Hippocampal formation (tissue), 2 donors: ENCODE data around the gene LRP8.
"Not testable (repeated sequence)": the region's sequence is repeated elsewhere in the genome, so short reads cannot be mapped to it uniquely, and the experiment has no call there.

Experiments
- DNase-seq, 2 donors: peaks; one replicate each; lab custom pipeline; 2025; lab: John Stamatoyannopoulos, UW

LRP8 gene

DNA sequence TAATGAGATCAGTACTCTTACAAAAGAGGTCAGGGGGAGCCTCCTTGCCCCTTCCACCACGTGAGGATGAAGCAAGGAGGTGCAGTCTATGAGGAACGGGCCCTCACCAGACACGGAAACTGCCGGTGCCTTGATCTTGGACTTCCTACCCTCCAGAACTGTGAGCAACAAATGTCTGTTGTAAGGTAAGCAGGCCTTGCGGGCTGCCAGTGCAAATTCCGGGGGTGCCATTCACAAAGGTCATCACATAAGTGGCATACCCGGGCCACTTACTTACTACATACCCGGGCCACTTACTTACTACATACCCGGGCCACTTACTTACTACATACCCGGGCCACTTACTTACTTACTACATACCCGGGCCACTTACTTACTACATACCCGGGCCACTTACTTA, 44.7 kb downstream of the LRP8 start:
- DNase-seq, result not testable (repeated sequence)

DNA sequence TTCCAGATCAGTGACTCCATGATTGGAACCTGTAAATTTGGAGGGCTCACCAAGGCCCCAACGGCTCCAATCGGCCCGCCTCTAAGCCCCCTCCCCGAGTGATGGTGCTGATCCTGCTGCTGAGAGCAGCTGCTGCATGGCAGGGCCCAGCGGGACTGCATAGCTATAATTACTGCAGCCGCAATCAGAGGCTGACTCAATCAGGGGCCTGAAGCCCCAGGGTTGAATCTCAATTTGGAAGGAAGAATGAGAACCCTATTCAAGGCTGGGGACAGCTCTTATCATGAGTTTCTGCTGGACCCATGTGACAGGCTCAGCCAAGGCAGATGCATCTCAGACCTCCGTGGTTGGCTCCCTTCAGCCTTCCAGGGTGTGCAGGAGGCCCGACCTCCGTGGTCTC, 46.7 kb downstream of the LRP8 start:
- DNase-seq, result no peak

DNA sequence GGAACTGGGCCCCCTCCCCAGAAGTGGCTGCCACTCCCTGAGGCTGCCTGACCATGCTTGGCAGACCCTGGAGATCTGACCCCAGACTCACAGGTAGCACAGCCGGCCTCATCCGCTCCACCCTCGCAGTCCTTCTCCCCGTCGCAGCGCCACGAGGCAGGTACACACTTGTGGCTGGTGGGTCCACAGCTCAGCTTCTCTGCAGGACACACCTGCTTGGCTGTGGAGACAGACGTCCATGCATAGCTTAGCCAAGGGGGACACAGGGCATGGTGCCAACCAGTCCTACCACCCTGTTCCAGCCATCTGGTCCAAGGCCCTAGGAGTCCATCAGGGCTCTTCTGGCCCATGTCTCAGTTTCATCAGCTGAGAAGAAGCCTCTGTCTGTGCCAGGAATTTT, 47.4 kb downstream of the LRP8 start:
- DNase-seq, result no peak

DNA sequence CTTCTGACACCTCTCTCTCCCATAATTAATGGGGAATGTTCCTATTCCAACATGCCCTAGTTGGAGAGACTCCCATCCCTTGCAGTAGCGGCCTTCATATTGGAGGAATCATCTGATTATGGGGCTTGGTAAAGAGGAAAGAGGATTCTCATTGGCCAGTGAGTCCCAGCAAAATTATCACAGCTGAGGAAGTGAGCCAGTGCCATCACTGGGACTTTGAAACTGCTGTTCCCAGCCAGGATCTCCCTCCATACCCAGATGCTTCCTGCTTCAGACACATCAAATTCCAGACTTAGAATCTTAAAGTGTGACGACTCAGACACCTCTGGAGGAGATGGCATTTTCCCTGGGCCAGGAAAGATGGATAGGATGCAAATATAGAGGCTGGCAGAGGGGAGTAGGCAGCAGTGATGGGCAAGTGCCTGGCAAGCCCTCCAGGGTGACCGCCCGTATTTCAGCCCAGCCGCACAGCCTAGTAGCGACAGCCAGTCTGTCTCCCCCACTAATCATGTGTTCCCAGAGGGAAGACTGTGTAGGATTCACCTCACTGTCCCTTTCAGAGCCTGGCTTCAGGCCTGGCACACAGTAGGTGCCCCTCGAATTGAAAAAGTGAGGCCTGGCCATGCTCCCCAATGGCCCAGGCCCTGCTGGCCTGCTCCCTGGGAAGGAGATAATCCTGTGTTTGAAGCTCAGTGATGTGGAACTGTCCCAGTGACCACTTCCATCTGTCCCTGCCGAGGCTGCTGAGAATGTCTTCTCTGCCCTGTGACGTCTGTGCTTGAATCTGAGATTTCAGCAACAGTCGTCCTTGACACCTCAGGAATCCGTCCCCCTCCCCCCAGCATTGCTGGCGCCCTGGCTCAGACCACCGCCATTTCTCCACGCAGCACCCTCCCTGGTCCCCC, 48.3 kb downstream of the LRP8 start:
- no peak for DNase-seq

DNA sequence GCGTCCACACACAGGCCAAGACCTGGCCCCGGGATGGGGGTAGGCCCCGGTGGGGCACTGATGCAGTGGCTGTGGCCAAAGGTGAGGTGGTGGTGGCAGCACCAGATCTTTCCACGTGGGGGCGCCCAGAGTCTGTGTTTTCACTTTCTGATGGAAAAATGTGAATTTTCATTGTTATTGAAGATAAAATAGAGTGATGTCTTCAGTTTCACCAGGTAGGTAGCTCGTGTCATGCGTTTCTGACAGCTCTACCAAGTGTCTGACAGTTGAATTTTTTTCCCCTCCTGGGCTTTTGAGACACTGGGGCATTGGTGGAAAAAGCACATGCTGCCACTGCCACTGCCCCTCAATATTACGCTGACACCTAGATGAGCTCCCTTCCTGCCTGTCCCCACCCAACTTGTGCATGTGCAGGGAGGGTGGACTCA, 49.6 kb downstream of the LRP8 start:
- DNase-seq, result peak; percentile 7 to 14

DNA sequence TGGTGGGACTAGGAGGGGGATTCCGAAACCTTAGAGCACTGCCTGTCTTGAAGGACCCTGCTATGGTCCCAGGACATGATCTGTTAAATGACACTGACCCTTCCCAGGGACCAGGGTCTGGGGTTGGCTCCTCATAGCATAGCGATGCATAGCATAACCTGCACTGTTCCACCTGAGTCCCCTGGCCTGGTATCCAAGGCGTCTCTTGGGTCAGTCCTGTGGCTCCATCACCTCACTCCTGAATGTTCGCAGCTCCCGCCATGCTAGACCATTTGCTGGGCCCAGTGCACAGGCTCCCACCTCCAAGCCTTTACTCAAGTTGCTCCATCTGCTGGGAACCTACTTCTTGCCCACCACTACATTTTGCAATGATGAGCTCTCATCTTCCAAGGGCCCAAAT, 50.5 kb downstream of the LRP8 start:
- no peak for DNase-seq

DNA sequence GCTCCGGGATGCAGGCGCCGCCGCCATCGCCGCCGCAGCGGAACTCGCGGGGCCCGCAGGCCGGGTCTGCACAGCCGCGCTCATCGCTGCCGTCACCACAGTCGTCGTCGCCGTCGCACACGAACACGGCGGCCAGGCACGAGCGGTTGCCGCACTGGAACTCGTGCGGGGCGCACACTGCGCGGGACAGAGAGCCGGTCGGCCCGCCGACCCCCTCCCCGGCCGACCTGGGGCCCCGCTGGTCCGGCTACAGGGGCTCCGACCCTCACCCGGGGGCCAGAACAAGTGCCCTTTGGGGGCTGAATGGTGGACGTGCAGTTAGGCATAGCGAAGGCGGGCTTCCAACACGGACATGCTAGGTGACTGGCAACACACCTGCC, 51.0 kb downstream of the LRP8 start:
- no peak for DNase-seq

DNA sequence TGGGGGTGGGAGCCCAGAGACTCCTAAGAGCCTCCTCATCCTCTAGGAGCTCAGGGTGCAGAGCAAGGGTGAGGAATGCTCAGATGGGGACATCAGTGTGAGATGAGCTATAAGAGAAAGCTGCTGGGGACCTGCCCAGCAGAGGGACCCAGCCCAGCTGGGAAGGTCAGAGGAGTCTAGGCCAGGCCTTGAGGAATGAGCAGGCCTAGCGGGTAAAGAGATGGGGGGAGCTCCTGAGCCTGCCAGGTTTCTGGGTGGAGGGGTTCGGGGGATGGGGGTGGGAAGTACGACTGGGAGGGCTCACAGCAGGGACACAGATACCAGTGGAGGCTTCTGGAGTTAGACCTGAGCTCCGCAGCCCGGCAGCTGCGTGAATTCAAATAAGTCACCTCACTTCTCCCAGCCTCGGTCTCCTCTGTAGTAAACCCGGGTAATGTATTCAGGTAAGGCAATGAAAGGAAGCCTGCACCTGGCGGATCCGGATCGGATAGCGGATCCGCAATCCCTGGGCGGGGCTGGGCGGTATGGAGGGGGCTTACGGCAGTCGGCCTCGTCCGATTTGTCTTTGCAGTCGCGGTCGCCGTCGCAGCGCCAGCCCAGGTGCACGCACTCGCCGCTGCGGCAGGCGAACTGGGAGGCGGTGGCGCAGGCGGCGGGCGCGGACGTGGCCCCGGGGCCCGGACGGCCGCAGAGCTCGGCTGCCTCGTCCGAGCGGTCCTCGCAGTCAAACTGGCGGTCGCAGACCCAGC, 51.5 kb downstream of the LRP8 start:
- DNase-seq, result no peak

DNA sequence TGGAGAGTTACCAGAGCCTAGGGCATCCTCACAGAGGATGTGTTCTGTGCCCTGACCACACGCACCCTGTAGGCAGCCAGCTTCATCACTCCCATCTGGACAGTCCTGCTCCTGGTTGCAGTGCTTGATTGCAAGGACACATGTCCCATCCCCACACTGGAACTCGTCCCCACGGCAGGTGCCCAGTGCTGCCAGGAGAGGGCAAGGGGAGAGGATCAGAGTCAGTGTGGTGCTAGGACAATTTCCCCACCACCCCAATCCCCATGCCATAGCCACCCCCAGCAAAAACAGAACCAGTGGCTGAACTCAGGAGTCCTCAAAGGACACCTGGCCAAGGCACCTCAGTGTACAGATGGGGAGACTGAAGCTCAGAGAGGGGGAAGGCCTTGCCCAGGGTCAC, 52.3 kb downstream of the LRP8 start:
- DNase-seq, result no peak

DNA sequence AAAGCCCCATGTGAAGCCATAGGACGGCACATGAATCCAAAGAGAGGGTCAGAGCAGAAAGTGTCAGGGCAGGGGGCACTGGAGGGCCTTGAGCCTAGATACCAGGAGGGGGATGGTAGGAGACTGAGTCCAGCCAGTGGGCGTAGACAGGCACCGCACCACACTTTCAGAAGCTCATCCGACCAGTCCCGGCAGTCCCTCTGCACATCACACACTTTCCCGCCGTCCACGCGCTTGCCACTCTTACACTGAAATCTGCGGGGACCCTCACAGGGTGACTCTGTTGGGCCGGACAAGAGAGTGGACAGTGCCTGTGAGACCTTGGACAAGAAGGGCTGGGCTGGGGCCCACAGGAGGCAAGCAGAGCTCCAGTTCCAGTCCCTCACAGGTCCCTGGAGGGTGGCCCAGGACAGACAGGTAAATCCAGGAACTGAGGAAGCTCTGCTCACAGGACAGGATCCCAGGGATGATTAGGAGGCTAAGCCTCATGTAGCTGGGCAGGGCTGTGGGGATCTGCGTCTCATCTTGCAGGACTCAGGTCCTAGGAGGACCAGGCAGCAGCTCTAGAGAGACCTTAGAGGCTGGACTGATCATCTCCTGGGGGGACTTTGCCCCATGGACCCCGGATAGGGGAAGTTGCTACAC, 53.2 kb downstream of the LRP8 start:
- DNase-seq, result no peak

DNA sequence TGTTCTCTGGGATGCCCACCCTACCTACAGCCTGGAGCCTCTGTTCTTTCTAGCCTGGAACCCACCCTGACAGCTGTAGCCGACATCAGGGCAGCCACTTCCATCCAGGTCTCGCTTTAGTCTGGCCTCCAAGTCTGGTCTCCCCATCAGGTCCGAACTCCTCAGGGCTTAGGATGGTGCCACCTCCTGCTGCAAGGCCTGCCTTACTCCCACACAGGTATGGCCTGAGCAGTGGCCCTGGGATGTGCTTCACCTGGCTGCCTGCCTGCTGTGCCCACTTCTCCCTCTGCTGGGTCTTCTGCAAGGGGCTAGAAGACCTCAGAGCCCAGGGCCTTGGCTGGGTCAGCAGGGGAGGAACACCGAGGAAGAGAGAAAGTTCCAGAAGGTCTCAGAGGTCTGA, 53.8 kb downstream of the LRP8 start:
- no peak for DNase-seq

DNA sequence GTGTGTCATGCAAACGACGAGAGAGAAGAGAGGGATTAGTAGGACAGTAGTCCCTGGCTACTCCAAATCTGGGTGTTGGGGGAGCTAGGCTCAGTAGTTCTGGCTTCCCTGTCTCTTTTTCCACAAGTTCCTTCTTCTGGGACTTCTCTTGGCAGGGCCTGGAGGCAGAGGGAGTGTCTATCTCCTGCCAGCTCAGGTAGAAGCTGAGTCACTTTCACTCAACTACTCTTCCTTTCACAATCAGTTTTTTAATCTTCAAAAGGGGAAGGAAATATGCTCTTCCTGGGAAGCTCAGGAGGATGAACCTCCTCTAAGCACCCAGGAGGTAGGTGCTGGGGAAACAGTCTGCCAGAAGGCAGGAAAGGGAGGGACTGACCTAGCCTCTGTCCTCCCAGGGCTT, 54.3 kb downstream of the LRP8 start:
- no peak for DNase-seq

DNA sequence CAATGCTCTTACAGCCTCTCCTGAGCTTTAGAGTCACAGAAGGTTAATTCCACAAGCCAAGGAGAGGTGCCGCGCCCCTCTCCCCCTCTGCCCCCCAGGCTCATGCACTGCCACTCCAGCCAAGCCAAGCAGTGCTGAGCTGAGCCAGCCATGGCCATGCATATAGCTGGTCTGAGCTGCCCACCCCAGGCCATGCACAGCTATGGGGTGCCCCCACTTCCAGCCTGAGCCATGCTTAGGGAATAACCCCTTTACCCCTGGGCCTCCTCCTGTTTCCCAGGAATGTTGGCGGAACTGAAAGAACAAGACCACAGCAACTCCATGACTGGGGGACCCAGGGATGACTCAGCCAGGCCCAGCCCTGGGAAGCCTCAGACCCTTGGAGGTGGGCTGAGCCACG, 55.5 kb downstream of the LRP8 start:
- DNase-seq, result no peak

DNA sequence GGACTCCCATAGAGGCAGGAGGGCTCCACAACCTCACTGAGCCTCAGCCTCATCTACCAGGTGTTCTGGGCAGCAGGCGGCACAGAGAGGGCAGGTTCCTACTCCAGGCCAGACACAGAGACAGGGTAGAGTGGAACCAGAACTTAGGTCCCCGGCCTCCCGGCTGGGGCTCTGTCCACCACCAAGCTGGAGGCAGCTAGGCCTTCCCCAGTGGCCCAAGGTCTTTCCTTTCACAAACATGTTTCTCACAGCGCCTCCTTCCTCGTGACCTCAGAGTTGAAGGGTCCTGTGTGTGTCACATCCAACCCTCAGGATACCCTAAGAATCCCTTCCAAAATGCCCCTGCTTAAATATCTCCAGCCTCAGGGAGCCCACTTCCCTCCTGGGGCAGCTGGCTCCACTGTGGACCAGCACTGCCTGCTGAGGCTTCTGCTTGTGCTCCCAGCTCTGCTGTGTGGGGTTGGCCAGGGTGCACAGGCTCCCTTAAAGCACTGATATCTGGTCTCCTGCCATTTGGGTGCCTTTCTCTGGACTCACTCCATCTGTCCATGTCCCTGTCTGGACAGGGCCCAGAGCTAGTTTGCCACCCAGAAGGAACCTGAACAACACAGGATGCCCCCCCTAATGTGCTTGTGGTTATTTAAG, 56.3 kb downstream of the LRP8 start:
- DNase-seq, result no peak

DNA sequence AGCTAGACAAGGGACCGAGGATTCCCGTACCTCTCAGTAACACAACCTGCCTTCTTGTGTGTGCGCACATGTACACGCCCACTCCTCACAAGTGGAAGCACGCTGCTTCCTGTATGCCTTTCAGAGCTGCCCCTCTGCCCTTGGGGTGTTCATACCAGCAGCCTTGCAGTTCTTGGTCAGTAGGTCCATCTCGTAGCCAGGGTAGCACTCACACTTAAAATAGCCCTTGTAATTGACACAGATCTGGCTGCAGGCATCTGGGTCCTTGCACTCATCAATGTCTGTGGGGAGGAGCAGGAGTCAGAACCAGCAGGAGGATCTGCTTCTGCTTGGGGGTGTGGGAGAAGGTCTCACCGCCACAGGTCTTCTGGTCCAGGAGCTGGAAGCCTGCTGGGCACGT, 57.0 kb downstream of the LRP8 start:
- no peak for DNase-seq

DNA sequence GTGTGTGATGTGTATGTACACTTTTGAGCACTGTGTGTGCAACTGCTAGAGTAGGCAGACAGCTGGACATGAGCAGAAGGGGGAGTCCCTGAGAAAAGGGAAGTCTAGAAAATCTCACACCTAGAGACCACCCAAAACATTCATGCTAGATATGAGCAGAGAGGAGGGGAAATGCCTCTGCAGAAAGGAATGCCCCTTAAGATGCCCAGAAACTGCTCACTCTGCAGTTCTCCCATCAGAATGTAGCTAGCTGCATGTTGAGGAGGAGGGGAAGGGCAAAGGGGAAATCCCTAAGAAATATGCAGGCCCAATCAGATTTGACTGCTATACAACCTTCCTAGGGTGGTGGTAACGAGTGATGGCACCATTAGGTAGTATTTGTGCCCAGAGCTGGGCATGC, 57.8 kb downstream of the LRP8 start:
- no peak for DNase-seq

DNA sequence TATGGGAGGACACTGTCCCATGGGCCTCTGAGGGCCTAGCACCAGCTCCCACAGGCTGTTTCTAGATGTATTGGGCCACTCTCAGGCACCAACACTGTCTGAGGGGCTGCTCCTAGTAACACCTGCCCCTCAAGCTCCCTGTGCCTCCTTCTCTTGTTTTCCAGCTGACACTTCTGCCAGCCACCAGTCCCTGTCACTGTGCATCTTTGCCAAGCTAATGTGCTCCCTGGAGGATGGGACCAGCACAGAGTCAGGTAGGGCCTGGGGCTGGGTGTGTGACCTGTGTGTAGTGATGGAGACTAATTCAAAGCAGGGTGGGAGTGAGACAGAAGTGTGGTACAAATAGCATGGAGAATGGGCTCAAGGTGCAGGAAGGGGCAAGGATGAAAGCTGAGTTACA, 60.1 kb downstream of the LRP8 start:
- no peak for DNase-seq

DNA sequence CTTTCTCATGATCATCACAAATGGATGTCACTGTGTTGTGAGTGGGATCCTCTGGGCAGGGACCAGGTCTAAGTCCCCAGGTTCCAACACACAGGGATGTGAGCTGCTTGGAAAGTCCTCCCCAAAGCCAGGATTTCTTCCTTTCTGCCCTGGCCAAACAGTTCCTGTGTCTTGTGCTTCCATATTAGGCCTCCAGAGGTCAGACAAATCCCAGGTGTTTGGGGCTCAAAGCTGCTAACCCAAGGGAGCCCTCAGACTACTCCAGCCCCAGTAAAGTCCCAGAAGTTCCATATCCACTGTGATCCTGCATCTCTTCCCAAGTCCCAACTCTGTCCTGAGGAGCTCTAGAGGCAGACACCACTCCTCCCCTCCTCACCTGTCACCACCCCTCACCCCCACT, 61.8 kb downstream of the LRP8 start:
- no peak for DNase-seq

DNA sequence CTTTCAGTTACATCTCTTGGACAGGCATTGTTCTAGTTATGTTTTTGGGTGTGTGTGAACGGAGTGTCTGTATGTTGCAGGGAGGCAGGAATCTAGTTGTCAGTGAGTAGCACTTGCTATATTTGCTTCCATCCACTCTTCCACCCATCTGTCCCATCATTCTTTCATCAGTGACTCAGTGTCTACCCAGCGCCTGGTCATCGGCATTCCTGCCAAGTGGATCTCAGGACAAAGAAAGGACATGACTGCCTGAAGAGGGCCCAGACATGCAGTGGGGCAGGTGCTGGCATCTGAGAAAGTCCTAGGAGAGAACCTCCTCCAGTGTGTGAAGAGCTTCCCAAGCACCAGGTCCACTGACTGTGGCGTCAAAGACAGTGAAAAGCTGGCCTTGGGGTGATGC, 62.3 kb downstream of the LRP8 start:
- DNase-seq, result no peak

DNA sequence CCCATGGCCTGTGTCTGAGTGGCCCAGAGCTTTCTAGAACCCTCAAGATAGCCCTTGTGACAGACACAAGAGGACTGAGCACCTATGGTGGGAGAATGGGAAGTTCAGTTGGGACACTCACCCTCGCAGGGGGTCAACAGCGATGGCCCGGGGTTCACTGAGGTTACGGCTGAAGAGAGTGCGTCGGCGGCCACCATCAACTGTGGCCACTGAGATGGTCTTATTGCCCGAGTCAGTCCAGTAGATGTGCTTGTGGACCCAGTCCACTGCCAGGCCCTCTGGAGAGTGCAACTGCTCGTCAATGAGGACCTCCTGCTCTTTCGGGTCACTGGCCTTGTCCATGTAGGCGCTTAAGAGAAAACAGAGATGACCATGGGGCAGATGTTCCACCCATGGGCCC, 63.8 kb downstream of the LRP8 start:
- no peak for DNase-seq

DNA sequence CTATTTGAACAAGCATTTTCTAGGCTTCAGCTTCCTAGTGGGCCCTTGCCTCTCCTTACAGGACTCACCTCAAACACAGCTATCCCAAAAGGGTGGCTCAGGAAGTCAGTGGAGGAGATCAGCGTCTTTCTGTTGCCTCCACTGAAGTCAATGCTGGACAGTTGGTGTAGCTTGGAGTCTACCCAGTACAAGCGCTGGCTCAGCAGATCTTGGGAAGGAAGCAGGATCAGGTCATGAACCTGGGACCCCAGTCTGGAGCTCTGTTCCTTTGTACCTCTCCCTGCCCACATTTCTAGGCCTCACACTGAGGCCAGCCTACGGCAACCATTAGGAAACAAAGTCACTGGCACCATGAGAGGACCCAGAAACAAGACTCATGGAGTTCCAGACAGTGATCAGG, 65.9 kb downstream of the LRP8 start:
- no peak for DNase-seq

DNA sequence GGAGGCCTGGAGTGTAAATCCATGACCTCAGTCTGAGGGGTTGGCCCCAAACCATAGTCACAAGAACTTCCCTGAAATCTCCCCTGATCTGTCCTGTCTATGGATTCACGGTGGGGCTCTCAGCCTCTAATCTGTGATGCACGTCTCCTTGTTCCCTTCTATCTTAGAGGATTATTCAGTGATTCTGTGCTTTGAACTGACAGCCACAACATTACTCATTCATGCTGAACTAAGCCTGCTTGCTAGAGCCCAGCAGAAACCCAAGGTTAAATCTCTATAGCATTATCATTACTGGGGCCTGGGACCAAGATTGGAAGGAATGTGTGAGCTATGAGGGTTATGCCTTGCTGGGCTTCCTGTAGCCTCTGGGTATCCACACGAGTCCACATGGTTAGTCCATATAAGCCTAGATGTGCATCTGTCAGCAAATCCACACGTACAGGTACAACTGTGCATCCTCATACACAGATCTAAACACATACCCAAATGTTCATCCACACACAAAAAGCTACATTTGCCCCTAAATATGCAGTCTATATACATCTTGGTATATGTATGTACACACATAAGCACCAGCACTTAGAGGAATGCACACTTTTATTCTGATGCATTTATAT, 67.1 kb downstream of the LRP8 start:
- no peak for DNase-seq
